NT2/D1 (cell line): Measurements from ENCODE around the gene RING1.

ENCODE experiments used
- DNase-seq: peaks from one replicate; pipeline ENCODE4 v3.0.0-alpha.2; 2011; ENCODE audit warnings: low read depth, low spot score
- H3K27me3 ChIP-seq: 2 replicates; pipeline ENCODE4 v1.6.0; 2011; ENCODE audit warnings: mild to moderate bottlenecking; ENCODE audit not compliant: insufficient read length, insufficient read depth
- H3K36me3 ChIP-seq: 2 replicates; pipeline ENCODE4 v1.6.1; 2011; ENCODE audit warnings: mild to moderate bottlenecking, low read length, mixed read lengths; ENCODE audit not compliant: insufficient read depth, insufficient read length
- H3K4me1 ChIP-seq: 2 replicates; pipeline ENCODE4 v1.5.1; 2011; ENCODE audit not compliant: insufficient read depth, insufficient read length
- H3K4me3 ChIP-seq: 2 replicates; pipeline ENCODE4 v1.5.1; 2011; ENCODE audit warnings: low read depth; ENCODE audit not compliant: insufficient read length
- H3K9ac ChIP-seq: 2 replicates; pipeline ENCODE4 v1.6.0; 2011; ENCODE audit warnings: low read depth; ENCODE audit not compliant: insufficient read length
- H3K9me3 ChIP-seq: 2 replicates; pipeline ENCODE4 v1.5.1; 2011; ENCODE audit warnings: mild to moderate bottlenecking, low read length; ENCODE audit not compliant: insufficient read depth
- SUZ12 ChIP-seq: IDR thresholded peaks from 2 replicates; pipeline ENCODE4 v1.6.1; 2011; ENCODE audit not compliant: insufficient read length, insufficient read depth; ENCODE audit errors: extremely low read depth
- YY1 ChIP-seq: IDR thresholded peaks from 2 replicates; pipeline ENCODE4 v1.6.1; 2011; ENCODE audit not compliant: insufficient read length, insufficient read depth
- ZNF274 ChIP-seq: IDR thresholded peaks from 2 replicates; pipeline ENCODE4 v1.6.1; 2011; ENCODE audit warnings: mild to moderate bottlenecking, low read depth, low read length

RING1 gene

GRCh38 chr6:33254591-33254990, 46.3 kb downstream of the RING1 start:
- H3K36me3 ChIP-seq = peaks cover 16% of the 10 kb centered on the region
- H3K4me3 ChIP-seq = no peak overlapping the region
- no peaks in the 10 kb centered on the region for H3K9me3 ChIP-seq
- H3K9ac ChIP-seq = no peak overlapping the region
- H3K4me1 ChIP-seq = peaks cover 2% of the 10 kb centered on the region
- no peak for DNase-seq
- no peaks in the 10 kb centered on the region for H3K27me3 ChIP-seq
- TF ChIP-seq SUZ12 (no peak), YY1 (no peak), ZNF274 (no peak)

GRCh38 chr6:33259032-33259431, 50.7 kb downstream of the RING1 start:
- Histone ChIP-seq H3K9me3 (no peaks in the 10 kb centered on the region), H3K27me3 (no peaks in the 10 kb centered on the region), H3K4me3 (no peak overlapping the region), H3K9ac (no peak overlapping the region), H3K4me1 (no peaks in the 10 kb centered on the region), H3K36me3 (peaks cover 15% of the 10 kb centered on the region)
- no peak for DNase-seq
- TF ChIP-seq SUZ12 (no peak), ZNF274 (no peak), YY1 (no peak)
